DMS 273 treated with DMSO at 0.1 percent for 48 hours (cell line): ENCODE results near the gene PRDM16.

Experiments
- DNase-seq: peaks from one replicate; lab custom pipeline; 2025; lab: John Stamatoyannopoulos, UW

The PRDM16 gene

GRCh38 chr1:3068564-3069431 lies at the start of gene PRDM16:
Gene PRDM16, plus strand, starts transcription at chr1:3069203. Its CDS starts 57 bp downstream, at chr1:3069260.
- peak; percentile 2 for DNase-seq

- DNase-seq, result no peak
Measured at GRCh38 chr1:3019516-3020051, 49.4 kb upstream of the PRDM16 start.

GRCh38 chr1:3020263-3020909 lies 48.6 kb upstream of the PRDM16 start:
- DNase-seq, result no peak

GRCh38 chr1:3021233-3021671 lies 47.8 kb upstream of the PRDM16 start, which contains the start of gene ACTRT2:
Gene ACTRT2, plus strand, starts transcription at chr1:3021467. Its CDS starts 220 bp downstream, at chr1:3021687.
- no peak for DNase-seq

- DNase-seq, result no peak
Measured at GRCh38 chr1:3021801-3022401, 47.1 kb upstream of the PRDM16 start.

- DNase-seq, result no peak
Measured at GRCh38 chr1:3022511-3022973, 46.5 kb upstream of the PRDM16 start.

- no peak for DNase-seq
Measured at GRCh38 chr1:3022976-3023375, 46.0 kb upstream of the PRDM16 start.

- no peak for DNase-seq
Measured at GRCh38 chr1:3024019-3024418, 45.0 kb upstream of the PRDM16 start.

- DNase-seq, result no peak
Measured at GRCh38 chr1:3024588-3024987, 44.4 kb upstream of the PRDM16 start.

- DNase-seq, result no peak
Measured at GRCh38 chr1:3026124-3026523, 42.9 kb upstream of the PRDM16 start.

GRCh38 chr1:3026581-3027391 lies 42.2 kb upstream of the PRDM16 start:
- no peak for DNase-seq

- DNase-seq, result no peak
Measured at GRCh38 chr1:3027611-3028371, 41.2 kb upstream of the PRDM16 start.

GRCh38 chr1:3028531-3029282 lies 40.3 kb upstream of the PRDM16 start:
- DNase-seq, result no peak

- DNase-seq, result no peak
Measured at GRCh38 chr1:3029481-3029961, 39.5 kb upstream of the PRDM16 start.

- DNase-seq, result no peak
Measured at GRCh38 chr1:3029991-3030662, 38.9 kb upstream of the PRDM16 start.

GRCh38 chr1:3030663-3031381 lies 38.2 kb upstream of the PRDM16 start:
- no peak for DNase-seq

GRCh38 chr1:3031401-3032221 lies 37.4 kb upstream of the PRDM16 start:
- no peak for DNase-seq
